ENCODE results near the gene JDP2.

DNA sequence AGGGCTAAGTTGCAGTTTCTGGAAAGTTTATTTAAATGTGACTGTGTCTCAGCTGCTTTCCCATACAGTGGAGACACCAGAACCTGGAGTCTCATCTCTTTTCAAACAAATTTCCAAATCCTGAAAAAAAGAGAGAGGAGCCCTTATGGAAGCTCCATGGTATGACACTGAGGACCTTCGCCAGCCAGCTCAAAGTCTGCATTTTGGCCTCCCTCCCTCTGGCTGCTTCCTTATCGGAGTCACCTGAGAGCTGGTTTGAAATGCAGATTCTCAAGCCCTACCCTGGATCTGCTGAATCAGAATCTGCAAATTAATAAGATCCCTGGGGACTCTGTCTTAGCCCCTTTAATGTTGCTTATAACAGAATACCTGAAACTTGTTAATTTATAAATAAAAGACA lies 21.7 kb upstream of the JDP2 start:
- no peak for TF ChIP-seq EZH2 (IDR thresholded peaks at IDR 0.05; ENCODE audit: insufficient read depth, low read length)
- TF ChIP-seq, protein P1, sequence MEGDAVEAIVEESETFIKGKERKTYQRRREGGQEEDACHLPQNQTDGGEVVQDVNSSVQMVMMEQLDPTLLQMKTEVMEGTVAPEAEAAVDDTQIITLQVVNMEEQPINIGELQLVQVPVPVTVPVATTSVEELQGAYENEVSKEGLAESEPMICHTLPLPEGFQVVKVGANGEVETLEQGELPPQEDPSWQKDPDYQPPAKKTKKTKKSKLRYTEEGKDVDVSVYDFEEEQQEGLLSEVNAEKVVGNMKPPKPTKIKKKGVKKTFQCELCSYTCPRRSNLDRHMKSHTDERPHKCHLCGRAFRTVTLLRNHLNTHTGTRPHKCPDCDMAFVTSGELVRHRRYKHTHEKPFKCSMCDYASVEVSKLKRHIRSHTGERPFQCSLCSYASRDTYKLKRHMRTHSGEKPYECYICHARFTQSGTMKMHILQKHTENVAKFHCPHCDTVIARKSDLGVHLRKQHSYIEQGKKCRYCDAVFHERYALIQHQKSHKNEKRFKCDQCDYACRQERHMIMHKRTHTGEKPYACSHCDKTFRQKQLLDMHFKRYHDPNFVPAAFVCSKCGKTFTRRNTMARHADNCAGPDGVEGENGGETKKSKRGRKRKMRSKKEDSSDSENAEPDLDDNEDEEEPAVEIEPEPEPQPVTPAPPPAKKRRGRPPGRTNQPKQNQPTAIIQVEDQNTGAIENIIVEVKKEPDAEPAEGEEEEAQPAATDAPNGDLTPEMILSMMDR (IDR thresholded peaks at IDR 0.05; ENCODE audit: insufficient read depth, low read depth, low read length) = no peak
